Measurements from ENCODE around the gene NUP214.

NUP214 gene

DNA sequence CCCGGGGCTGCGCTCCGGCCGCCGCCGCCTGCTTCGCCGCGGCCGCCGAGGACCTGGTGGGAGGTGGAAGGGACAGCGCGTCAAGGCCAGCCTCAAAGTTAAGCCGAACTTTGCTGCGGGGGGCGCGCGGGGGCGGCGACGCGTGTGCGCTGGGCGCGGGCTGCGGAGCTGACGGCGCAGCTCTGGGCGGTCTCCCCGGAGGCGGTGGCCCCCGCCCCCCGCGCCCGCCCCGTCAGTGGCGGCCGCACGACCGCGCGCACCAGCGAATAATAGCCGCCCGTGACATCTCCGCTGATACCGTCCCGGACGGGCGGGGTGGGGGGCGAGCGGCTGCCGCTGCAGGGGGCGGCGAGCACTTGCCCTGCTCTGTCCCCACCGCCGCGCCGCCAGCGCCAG, 151.5 kb downstream of the NUP214 start:
- DNase-seq (ENCODE audit: low read depth in 2 of 2), result no peak

DNA sequence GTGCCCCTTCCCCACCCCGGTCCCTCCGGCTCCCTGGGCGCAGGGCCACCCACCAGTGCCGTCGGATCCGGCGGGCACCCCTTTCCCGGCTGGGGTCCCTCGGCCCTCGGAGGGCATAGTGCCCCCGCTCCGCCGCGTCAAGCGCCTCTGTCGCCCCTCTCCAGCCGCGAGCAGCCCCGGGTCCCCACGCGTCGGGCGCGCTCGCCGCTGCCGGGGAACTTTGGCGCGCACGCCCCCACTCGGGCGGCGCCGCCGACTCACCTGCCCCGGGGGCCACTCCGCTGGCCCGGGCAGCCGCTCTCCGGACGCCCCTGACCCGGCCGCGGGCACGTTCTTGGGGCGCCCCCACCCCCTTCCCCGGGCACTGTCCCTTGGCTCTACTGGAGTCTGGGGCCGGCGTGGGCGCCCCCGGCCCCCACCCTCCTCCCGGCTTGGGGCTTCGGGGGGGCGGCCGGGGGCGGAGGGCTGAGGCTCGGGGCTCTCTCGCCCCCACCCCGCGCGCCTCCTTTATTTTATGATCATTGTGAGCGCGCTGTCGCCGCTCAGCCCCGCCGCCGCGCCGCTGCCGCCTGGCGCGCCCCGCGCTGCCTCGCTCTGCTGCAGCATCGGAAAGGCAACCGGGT, 152.0 kb downstream of the NUP214 start:
- no peak for DNase-seq (ENCODE audit: low read depth in 2 of 2)

DNA sequence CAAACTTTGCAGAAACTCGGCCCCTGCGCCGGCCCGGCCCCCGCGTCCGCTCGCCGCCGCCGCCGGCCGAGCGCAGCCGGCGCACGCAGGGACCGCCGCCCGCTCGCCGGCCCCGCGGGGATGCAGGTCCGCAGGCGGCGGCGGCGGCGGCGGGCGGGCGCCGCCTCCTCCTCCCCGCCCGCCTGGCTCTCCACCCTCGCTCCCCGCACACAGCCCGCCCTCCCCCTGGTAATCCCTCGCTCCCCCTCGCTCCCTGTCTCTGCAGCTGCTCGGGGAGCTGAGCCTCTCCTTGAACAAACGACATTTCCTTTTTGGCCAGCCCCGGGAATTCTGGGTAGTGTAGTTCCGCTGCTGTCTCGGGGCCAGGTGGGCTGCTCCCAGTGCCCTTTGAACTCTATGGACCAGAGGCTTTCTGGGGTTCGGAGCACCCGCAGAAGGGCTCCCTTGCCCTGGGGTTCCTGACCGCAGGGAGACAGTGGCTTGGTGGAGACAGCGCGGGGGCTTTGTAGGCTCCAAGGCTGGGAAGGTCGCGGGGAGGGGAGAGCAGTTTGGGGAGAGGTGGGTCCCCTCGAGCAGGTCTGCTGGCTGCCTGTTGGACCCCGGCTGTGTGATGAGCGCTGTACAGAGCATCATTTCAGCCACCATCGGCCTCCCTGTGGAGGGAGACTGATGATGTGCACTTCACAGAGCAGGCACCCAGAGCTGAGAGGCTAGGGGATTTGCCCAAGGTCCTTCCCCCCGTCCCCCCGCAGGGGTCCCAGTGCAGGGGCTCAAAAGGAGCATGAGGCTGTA, 152.7 kb downstream of the NUP214 start:
- DNase-seq (ENCODE audit: low read depth in 2 of 2), result no peak

DNA sequence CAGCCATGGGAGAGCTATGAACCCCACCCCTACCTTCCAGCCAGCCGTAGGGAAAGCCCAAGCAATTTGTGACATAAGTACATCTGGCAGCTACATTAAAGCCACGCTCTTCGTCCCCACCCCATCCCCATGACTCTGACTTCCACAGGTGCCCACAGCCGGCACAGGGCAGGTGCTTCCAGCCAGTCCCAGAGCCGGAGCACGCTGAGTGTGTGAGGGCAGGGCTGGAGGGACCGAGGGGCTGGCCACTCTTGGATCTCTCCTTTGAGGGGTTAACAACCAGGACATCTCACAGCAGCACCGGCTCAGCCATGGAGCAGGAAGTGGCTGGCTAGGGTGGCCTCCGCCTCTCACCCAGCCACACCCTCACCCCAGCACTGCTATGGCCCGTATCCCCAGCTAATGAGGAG, 153.3 kb downstream of the NUP214 start:
- no peak for DNase-seq (ENCODE audit: low read depth in 2 of 2)

DNA sequence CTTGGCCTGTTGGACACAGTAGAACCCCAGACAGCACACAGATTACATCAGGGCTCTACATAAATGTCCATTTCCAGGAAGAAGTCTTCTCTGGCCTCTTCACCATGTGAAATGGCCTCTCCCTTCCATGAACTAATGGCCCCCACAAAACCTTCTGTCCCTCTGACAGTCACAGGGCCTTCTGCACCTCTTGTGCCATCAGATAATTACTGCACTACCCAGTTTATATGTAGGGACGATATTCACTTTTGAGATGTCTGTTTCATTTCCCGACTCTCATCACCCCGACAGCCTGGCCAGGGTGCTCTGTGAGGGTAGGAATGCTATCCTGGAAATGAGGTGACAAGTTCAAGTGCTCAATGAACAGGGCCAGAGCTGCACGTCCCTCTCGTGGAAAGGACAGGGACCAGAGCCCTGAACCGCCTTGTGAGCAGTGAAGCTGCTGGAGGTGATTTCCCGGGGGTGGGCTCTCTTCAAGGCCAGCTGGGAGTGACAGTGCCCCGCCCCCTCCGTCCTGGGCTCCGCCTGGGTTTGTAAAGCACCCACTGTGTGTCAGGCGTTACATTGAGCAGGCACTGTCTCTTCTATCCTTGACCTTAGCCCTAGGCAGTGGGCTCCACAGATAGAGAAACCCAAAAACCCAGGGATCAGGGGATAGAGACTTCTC, 153.9 kb downstream of the NUP214 start:
- DNase-seq (ENCODE audit: low read depth in 2 of 2), result no peak

DNA sequence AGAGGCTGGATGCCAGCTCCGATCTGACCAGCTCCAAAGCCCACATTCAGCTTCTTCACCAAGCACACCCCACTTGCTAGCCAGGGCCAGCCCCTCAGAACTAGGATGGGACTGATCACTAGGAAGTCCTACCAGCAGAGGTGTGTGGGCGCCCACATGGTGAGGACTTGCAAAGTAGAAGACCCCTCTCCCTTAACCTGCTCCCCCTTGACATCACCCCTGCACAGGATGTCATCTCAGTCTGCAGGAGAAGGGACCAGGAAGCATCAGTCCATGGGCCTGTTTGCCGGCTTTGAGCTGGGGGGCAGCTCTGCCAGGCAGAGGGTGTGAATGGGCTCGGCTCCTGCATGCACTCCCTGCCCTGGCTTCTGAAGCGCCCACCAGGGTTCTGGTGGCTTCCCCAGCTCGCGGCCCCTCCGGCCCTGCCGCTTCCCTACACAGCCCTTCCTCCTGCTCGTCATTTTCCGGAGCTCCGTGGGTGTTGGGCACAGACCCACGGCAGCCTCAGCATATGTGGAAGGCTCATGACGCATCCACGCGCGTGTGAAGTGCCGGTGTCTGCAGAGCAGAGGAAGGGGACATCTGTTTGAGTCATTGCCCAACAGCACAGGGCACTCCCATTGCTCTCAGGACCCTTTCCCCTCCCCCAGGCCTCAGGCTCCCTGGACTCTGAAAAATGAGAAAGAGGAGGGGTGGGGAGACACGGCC, 154.6 kb downstream of the NUP214 start:
- no peak for DNase-seq (ENCODE audit: low read depth in 2 of 2)

DNA sequence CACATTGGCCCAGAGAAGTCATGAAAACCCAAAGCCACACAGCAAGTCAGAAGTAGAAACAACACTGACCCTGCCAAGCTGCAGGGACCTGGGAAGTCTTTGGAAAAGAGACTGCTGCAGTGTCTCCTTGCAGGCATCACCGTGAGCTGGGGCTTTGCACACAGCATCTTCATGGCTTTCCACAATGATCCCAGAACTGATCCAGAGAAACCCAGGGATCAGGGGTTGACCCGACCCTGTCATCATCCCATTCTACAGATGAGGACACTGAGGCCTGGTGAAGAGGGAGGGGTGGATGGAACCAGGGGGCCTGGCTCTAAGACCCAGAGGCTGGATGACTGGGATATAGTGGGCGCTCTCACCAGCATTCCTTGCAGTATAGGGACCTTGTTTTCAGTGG, 155.3 kb downstream of the NUP214 start:
- no peak for DNase-seq (ENCODE audit: low read depth in 2 of 2)

DNA sequence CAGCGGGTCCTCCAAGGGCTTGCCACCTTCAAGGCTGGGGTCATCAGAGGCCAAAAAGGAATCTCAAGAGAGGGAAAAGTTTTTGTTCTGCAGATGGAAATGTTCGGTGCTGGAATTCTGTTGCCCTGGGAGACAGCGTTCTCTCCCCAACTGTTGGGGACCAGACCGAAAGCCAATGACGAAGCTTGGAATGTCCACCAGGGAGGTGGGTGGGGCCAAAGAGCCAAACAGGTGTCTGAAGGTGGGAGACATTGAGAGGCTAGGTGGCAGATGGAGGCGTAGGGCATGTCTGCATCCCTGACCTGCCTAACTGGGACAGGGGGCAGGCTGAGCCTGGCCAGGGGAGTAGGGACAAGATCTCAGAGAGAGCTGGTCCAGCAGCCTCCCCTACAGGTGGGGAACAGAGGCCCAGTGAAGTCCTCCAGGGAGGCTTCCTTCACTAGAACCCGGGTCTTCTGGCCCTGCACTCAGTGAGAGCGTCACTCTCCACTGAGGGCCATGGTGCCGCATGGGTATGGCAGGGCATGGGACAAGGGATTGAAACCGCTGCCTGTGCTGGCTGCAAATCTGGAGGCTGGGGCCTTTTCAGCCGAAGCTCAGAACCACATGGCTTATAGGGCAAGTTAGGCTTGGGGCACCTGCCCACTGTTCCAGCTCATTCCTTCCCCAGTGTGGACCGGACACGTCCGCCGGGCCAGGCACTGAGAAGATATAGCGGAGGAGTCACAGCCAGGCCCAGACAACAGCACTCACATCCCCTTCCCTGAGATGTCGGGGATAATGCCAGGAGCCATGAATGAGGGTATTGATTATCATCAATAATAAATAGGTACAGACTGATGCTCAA, 156.0 kb downstream of the NUP214 start:
- no peak for DNase-seq (ENCODE audit: low read depth in 2 of 2)

DNA sequence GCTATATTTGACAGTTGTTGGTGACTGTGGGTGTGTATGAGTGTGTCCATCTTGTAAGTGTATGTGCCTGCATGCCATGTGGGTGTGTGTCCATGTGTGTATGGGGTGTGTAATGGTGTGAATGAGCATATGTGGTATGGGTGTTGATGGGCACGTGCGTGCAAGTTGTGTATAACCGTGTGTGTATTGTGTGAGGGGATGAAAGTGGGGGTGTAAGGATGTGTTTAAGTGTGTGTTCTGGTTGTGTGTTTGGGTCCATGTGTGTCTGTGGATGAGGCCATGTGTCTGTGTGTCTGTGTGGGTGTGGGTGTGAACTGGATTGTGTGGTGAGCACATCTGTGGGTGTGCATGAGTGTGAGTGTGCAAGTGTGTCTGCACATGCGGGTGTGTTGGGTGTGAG, 156.8 kb downstream of the NUP214 start:
- DNase-seq (ENCODE audit: low read depth in 2 of 2), result no peak

DNA sequence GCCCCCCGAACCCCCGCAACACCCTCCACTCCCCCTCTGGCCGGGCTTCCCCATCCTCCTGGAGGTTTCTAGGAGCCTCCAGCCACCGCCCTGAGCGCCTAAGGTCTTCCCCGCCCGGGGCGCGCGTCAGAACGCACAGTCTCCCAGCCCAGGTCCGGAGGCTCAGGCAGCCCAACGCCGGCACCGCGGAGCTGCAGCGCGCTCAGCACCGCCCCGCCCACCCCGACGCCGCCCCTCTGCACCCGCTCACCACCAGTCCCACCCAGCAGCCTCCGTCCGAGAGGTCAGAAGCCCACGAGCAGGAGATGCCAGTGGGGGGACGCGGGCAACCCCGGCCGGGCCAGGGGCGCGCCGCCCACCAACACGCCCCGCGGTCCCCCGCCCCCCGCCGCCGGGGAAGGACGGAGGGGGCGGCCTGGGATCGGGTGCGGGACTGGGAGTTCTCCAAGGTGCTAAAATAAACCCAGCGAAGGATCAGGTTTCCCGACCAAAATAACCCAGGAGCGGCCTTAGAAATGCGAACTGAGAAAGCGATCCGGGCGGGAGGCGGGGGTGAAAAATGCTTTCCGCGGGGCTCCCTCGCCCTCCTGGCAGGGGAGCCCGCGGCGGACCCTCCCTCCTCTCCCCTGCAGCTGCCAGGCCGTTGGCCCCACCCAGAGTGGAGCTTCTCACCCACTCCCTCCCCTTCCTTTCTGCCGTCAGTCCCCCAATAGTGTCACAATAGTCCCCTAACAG, 157.5 kb downstream of the NUP214 start:
- DNase-seq (ENCODE audit: low read depth in 2 of 2), result no peak

All from activated CD4-positive, alpha-beta T cell treated with anti-CD3 and anti-CD28 coated beads for 24 hours (primary cell).